ENCODE measurements around the gene SYT7. TPM values are rescaled to one million over a fixed set of nuclear protein-coding genes. Genes with fewer than 3 reads are reported as not detected.
"Not testable (repeated sequence)": the region's sequence is repeated elsewhere in the genome, so short reads cannot be mapped to it uniquely, and the experiment has no call there.

Gene SYT7
- total and polyA plus RNA-seq, 7 experiments from 2014 or later = 0.08 to 0.44 TPM; not detected in 5

GRCh38 chr11:61472282-61472681 lies 108.6 kb downstream of the SYT7 start:
- no peaks in the 10 kb centered on the region for H3K4me1 ChIP-seq (ENCODE audit: control insufficient read depth in 2 of 2, insufficient read depth in 2 of 2, low read length in 2 of 2)
- H3K4me1 Mint-ChIP-seq = peaks cover 0 to 4% (median 0%) of the 10 kb centered on the region in 7 donors
- no peaks in the 10 kb centered on the region for H3K27me3 ChIP-seq (ENCODE audit: control insufficient read depth in 2 of 2, insufficient read depth in 2 of 2, low read length in 2 of 2)
- H3K36me3 ChIP-seq (ENCODE audit: control insufficient read depth in 2 of 3, insufficient read depth in 3 of 3, low read length in 3 of 3) = peaks cover 0 to 36% (median 0%) of the 10 kb centered on the region in 3 experiments
- no peak overlapping the region for H3K4me3 ChIP-seq (ENCODE audit: low read length)
- H3K27ac ChIP-seq (ENCODE audit: low read depth, low read length) = no peak overlapping the region
- no peaks in the 10 kb centered on the region for H3K9me3 Mint-ChIP-seq
- DNase-seq (no peak), ATAC-seq (no peak)
- peak overlapping the region in 2 of 9 donors; percentile 18 to 40 for H3K27ac Mint-ChIP-seq
- intact Hi-C loops (cut with micrococcal nuclease) = no loop called here
- ChIA-PET CTCF (interaction anchor here (0.6 kb wide), 2 partner anchors 12 to 31 kb away, joined by 4 read pairs; no protein-coding TSS in a partner anchor), POLR2A (interaction anchor here (0.7 kb wide), 1 partner anchor 261 kb away, joined by 5 read pairs; no protein-coding TSS in a partner anchor)
- H3K36me3 Mint-ChIP-seq = peaks cover 3 to 30% (median 8%) of the 10 kb centered on the region in 5 donors
- no peaks in the 10 kb centered on the region for H3K27me3 Mint-ChIP-seq
- H3K9me3 ChIP-seq (ENCODE audit: control insufficient read depth in 2 of 3, low read length in 3 of 3) = no peaks in the 10 kb centered on the region
- no peak overlapping the region for H3K4me3 Mint-ChIP-seq

GRCh38 chr11:61468002-61468401 lies 112.9 kb downstream of the SYT7 start:
- peaks cover 0 to 2% (median 0%) of the 10 kb centered on the region in 7 donors for H3K4me1 Mint-ChIP-seq
- H3K36me3 Mint-ChIP-seq = peaks cover 4 to 23% (median 4%) of the 10 kb centered on the region in 5 donors
- H3K27ac Mint-ChIP-seq = no peak overlapping the region
- POLR2A ChIA-PET = no interaction called here
- Histone ChIP-seq H3K9me3 (ENCODE audit: control insufficient read depth in 2 of 3, low read length in 3 of 3) (no peaks in the 10 kb centered on the region), H3K36me3 (ENCODE audit: control insufficient read depth in 2 of 3, insufficient read depth in 3 of 3, low read length in 3 of 3) (peaks cover 0 to 28% (median 0%) of the 10 kb centered on the region in 3 experiments), H3K4me1 (ENCODE audit: control insufficient read depth in 2 of 2, insufficient read depth in 2 of 2, low read length in 2 of 2) (no peaks in the 10 kb centered on the region), H3K27ac (ENCODE audit: low read depth, low read length) (no peak overlapping the region), H3K4me3 (ENCODE audit: low read length) (no peak overlapping the region), H3K27me3 (ENCODE audit: control insufficient read depth in 2 of 2, insufficient read depth in 2 of 2, low read length in 2 of 2) (no peaks in the 10 kb centered on the region)
- no peaks in the 10 kb centered on the region for H3K27me3 Mint-ChIP-seq
- CTCF ChIA-PET = no interaction called here
- no peak overlapping the region for H3K4me3 Mint-ChIP-seq
- intact Hi-C loops (cut with micrococcal nuclease) = no loop called here
- no peak for ATAC-seq
- H3K9me3 Mint-ChIP-seq = no peaks in the 10 kb centered on the region
- no peak for DNase-seq

GRCh38 chr11:61467602-61468001 lies 113.3 kb downstream of the SYT7 start:
- H3K4me1 Mint-ChIP-seq; H3K27me3 ChIP-seq (ENCODE audit: control insufficient read depth in 2 of 2, insufficient read depth in 2 of 2, low read length in 2 of 2); H3K9me3 ChIP-seq (ENCODE audit: control insufficient read depth in 2 of 3, low read length in 3 of 3); CTCF ChIA-PET; POLR2A ChIA-PET; H3K4me1 ChIP-seq (ENCODE audit: control insufficient read depth in 2 of 2, insufficient read depth in 2 of 2, low read length in 2 of 2); H3K27ac Mint-ChIP-seq; ATAC-seq; H3K9me3 Mint-ChIP-seq; H3K4me3 Mint-ChIP-seq; H3K4me3 ChIP-seq (ENCODE audit: low read length); H3K27me3 Mint-ChIP-seq; H3K27ac ChIP-seq (ENCODE audit: low read depth, low read length); intact Hi-C loops (cut with micrococcal nuclease); DNase-seq: not testable (repeated sequence)
- H3K36me3 Mint-ChIP-seq = peaks cover 4 to 19% (median 4%) of the 10 kb centered on the region in 5 donors
- peaks cover 0 to 24% (median 0%) of the 10 kb centered on the region in 3 experiments for H3K36me3 ChIP-seq (ENCODE audit: control insufficient read depth in 2 of 3, insufficient read depth in 3 of 3, low read length in 3 of 3)

Small RNA genes lying within 50 kb of the gene (microRNA-seq; reads per million reads assigned to microRNA genes)
- gene MIR4488 (ENCODE audit: borderline microRNAs expressed) = not detected

Other genes starting within 250 kb of the SYT7 start
- gene DDB1, start 248.0 kb downstream of the SYT7 start, total RNA-seq = 100 to 1,000 TPM; 153 to 213 (median 160) TPM
- gene DDB1, start 248.0 kb downstream of the SYT7 start, polyA plus RNA-seq = 100 to 1,000 TPM; 113 to 125 TPM
- 10 to 100 TPM; 36.9 to 59.9 (median 43.3) TPM for gene TKFC, start 247.8 kb downstream of the SYT7 start, total RNA-seq
- gene TKFC, start 247.8 kb downstream of the SYT7 start, polyA plus RNA-seq = 10 to 100 TPM; 24.6 to 30.0 TPM
- gene CYB561A3, start 219.2 kb downstream of the SYT7 start, total RNA-seq = 10 to 100 TPM; 37.9 to 47.6 (median 44.2) TPM
- gene CYB561A3, start 219.2 kb downstream of the SYT7 start, polyA plus RNA-seq = 10 to 100 TPM; 62.7 to 73.8 TPM
- gene TMEM138, start 218.7 kb downstream of the SYT7 start, total RNA-seq = 10 to 100 TPM; 54.6 to 65.1 (median 59.9) TPM
- 10 to 100 TPM; 42.9 to 49.3 TPM for gene TMEM138, start 218.7 kb downstream of the SYT7 start, polyA plus RNA-seq
- gene TMEM216, start 188.5 kb downstream of the SYT7 start, total RNA-seq = 10 to 100 TPM in 2 of 5 experiments, 1 to 10 TPM in 3; 4.7 to 17.2 (median 9.2) TPM
- 10 to 100 TPM; 34.7 to 35.8 TPM for gene TMEM216, start 188.5 kb downstream of the SYT7 start, polyA plus RNA-seq
- 100 to 1,000 TPM in 4 of 5 experiments, 10 to 100 TPM in 1; 96.0 to 174 (median 113) TPM for gene CPSF7, start 151.1 kb downstream of the SYT7 start, total RNA-seq
- 10 to 100 TPM; 27.5 to 35.3 TPM for gene CPSF7, start 151.1 kb downstream of the SYT7 start, polyA plus RNA-seq
- gene SDHAF2, start 151.0 kb downstream of the SYT7 start, total RNA-seq = 10 to 100 TPM; 36.1 to 56.6 (median 48.2) TPM
- gene SDHAF2, start 151.0 kb downstream of the SYT7 start, polyA plus RNA-seq = 100 to 1,000 TPM; 100 to 116 TPM
- gene LRRC10B, start 72.3 kb downstream of the SYT7 start, total RNA-seq = not detected
- gene LRRC10B, start 72.3 kb downstream of the SYT7 start, polyA plus RNA-seq = not detected
- 1 to 10 TPM in 1 of 5 experiments, under 1 TPM in 4; 0.15 to 2.1 (median 0.35) TPM for gene DAGLA, start 99.3 kb upstream of the SYT7 start, total RNA-seq
- under 1 TPM; 0.24 to 0.26 TPM for gene DAGLA, start 99.3 kb upstream of the SYT7 start, polyA plus RNA-seq
- 1 to 10 TPM in 1 of 5 experiments, under 1 TPM in 4; 0.19 to 1.5 (median 0.29) TPM for gene MYRF, start 171.6 kb upstream of the SYT7 start, total RNA-seq
- under 1 TPM in 1 of 2 donors, not detected in 1; 0.44 TPM for gene MYRF, start 171.6 kb upstream of the SYT7 start, polyA plus RNA-seq
- gene TMEM258, start 211.5 kb upstream of the SYT7 start, total RNA-seq = 100 to 1,000 TPM in 1 of 5 experiments, 10 to 100 TPM in 4; 58.4 to 182 (median 83.3) TPM
- gene TMEM258, start 211.5 kb upstream of the SYT7 start, polyA plus RNA-seq = 100 to 1,000 TPM; 149 to 229 TPM
- gene FEN1, start 211.8 kb upstream of the SYT7 start, total RNA-seq = 100 to 1,000 TPM in 1 of 5 experiments, 10 to 100 TPM in 1, 1 to 10 TPM in 3; 7.6 to 101 (median 7.9) TPM
- gene FEN1, start 211.8 kb upstream of the SYT7 start, polyA plus RNA-seq = 10 to 100 TPM; 10.3 to 17.7 TPM
- 10 to 100 TPM in 2 of 5 experiments, 1 to 10 TPM in 1, under 1 TPM in 2; 0.62 to 52.1 (median 2.3) TPM for gene FADS1, start 235.9 kb upstream of the SYT7 start, total RNA-seq
- gene FADS1, start 235.9 kb upstream of the SYT7 start, polyA plus RNA-seq = 1 to 10 TPM in 1 of 2 donors, not detected in 1; 2.9 TPM
- 100 to 1,000 TPM in 1 of 5 experiments, 10 to 100 TPM in 1, 1 to 10 TPM in 1, under 1 TPM in 2; 0.19 to 192 (median 2.1) TPM for gene FADS2, start 247.2 kb upstream of the SYT7 start, total RNA-seq
- 10 to 100 TPM in 1 of 2 donors, under 1 TPM in 1; 0.32 to 14.2 TPM for gene FADS2, start 247.2 kb upstream of the SYT7 start, polyA plus RNA-seq